ENCODE measurements around the gene PPP2CA. TPM values are rescaled to one million over a fixed set of nuclear protein-coding genes. Genes with fewer than 3 reads are reported as not detected.

PPP2CA gene
- total and polyA plus RNA-seq, 9 of the 15 experiments (the other 6 are each of a cell fraction or from before 2014, with no cell fraction given) = 23.0 to 257 (median 109) TPM

DNA sequence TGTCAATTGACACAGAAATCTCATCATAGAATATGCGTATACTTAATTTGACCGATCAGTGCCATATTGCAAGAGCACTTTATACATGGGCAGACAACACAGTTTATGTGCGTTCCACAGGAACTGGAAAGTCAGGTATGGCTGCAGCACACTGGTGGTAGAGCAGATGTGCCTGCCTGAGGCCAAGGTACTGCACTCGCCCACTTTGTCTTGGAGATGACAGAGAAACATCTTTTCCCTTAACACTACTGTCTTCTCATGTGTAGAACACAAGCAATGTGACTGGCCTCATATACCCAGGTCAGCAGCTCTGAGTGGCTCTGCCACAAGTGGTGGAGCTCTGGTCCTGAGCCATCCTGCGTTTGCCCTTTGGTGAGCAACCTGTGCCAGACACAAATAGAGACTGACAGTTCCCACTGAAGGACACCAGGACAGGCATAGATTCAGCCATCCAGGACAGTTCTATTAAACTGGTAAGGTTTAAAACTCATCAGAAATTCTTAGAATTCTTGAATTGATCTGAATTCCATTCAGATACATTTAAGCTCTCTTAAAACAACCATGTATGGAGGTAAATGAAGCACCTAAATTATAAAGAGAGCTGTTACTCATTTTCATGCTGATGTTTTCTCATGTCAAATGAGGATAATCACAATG is 21.0 kb upstream of the PPP2CA start:
- Histone ChIP-seq H4K20me1 (replicated peaks; ENCODE audit: control insufficient read depth, insufficient read depth, low read length) (no peaks in the 10 kb centered on the region), H3K36me3 (ENCODE audit: control insufficient read depth, insufficient read depth, low read length) (no peaks in the 10 kb centered on the region), H3K27me3 (ENCODE audit: control insufficient read depth in 2 of 2, insufficient read depth in 2 of 2, low read length in 2 of 2) (no peaks in the 10 kb centered on the region), H3K4me1 (replicated peaks in 1 of 2; ENCODE audit: control insufficient read depth in 2 of 2, insufficient read depth in 2 of 2, low read length in 2 of 2) (peaks cover 5 to 10% of the 10 kb centered on the region in 2 experiments; a peak in 4 of 5 replicates), H3K4me2 (ENCODE audit: insufficient read depth, low read length) (no peak overlapping the region), H3K9me1 (ENCODE audit: control insufficient read depth, insufficient read depth, low read length) (no peaks in the 10 kb centered on the region), H3K9me3 (replicated peaks; ENCODE audit: control insufficient read depth, insufficient read depth, low read depth, low read length) (no peaks in the 10 kb centered on the region), H2AFZ (ENCODE audit: low read depth, low read length) (no peak overlapping the region), H3K79me2 (ENCODE audit: control insufficient read depth, insufficient read depth, low read length) (no peaks in the 10 kb centered on the region), H3K4me3 (no peak overlapping the region), H3K27ac (ENCODE audit: extremely low read depth, low read depth, low read length) (no peak overlapping the region), H3K9ac (ENCODE audit: insufficient read depth in 1 of 2, low read depth in 2 of 2, low read length in 2 of 2) (no peak overlapping the region; a peak in 1 of 4 replicates)
- ChIA-PET POLR2A (interaction anchor here (1.2 to 1.9 kb wide), 5 partner anchors 10 to 34 kb away, joined by 3 to 16 read pairs (median 3); no protein-coding TSS in a partner anchor), CTCF (ENCODE audit: low intra/inter-chr PET ratio) (no interaction called here)
- DNase-seq (ENCODE audit: extremely low read depth in 1 of 4, low spot score in 3 of 4) (no peak), FAIRE-seq (no peak), ATAC-seq (no peak)
- BruUV-seq (replicated peaks) = no TSS peak
- intact Hi-C loops (cut with micrococcal nuclease) = no loop called here
- in situ Hi-C loops (cut with MboI) = no loop called here
- WGBS (ENCODE audit: insufficient coverage, low coverage, missing lambda C conversion rate) = 60% methylated on average over 5 of the region's 5 CpGs
- TF ChIP-seq, protein P1, sequence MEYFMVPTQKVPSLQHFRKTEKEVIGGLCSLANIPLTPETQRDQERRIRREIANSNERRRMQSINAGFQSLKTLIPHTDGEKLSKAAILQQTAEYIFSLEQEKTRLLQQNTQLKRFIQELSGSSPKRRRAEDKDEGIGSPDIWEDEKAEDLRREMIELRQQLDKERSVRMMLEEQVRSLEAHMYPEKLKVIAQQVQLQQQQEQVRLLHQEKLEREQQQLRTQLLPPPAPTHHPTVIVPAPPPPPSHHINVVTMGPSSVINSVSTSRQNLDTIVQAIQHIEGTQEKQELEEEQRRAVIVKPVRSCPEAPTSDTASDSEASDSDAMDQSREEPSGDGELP (CRISPR knock-in tag; IDR thresholded peaks at IDR 0.05; ENCODE audit: borderline replicate concordance) = no peak
- TF ChIP-seq, protein P2, sequence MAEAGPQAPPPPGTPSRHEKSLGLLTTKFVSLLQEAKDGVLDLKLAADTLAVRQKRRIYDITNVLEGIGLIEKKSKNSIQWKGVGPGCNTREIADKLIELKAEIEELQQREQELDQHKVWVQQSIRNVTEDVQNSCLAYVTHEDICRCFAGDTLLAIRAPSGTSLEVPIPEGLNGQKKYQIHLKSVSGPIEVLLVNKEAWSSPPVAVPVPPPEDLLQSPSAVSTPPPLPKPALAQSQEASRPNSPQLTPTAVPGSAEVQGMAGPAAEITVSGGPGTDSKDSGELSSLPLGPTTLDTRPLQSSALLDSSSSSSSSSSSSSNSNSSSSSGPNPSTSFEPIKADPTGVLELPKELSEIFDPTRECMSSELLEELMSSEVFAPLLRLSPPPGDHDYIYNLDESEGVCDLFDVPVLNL (CRISPR knock-in tag; IDR thresholded peaks at IDR 0.05; ENCODE audit: low read depth) = no peak
- TF ChIP-seq, protein P3, sequence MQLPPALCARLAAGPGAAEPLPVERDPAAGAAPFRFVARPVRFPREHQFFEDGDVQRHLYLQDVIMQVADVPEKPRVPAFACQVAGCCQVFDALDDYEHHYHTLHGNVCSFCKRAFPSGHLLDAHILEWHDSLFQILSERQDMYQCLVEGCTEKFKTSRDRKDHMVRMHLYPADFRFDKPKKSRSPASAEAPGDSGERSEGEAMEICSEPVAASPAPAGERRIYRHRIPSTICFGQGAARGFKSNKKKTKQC (CRISPR knock-in tag; IDR thresholded peaks at IDR 0.05) = no peak
- TF ChIP-seq ZFX (CRISPR knock-in tag; IDR thresholded peaks at IDR 0.05) (no peak), ZBED1 (IDR thresholded peaks at IDR 0.05) (no peak), MEIS2 (IDR thresholded peaks at IDR 0.05; ENCODE audit: partially characterized antibody) (no peak), MTA1 (IDR thresholded peaks at IDR 0.05; ENCODE audit: borderline replicate concordance) (no peak), BCOR (IDR thresholded peaks at IDR 0.05) (no peak)
- TF ChIP-seq, protein P4, sequence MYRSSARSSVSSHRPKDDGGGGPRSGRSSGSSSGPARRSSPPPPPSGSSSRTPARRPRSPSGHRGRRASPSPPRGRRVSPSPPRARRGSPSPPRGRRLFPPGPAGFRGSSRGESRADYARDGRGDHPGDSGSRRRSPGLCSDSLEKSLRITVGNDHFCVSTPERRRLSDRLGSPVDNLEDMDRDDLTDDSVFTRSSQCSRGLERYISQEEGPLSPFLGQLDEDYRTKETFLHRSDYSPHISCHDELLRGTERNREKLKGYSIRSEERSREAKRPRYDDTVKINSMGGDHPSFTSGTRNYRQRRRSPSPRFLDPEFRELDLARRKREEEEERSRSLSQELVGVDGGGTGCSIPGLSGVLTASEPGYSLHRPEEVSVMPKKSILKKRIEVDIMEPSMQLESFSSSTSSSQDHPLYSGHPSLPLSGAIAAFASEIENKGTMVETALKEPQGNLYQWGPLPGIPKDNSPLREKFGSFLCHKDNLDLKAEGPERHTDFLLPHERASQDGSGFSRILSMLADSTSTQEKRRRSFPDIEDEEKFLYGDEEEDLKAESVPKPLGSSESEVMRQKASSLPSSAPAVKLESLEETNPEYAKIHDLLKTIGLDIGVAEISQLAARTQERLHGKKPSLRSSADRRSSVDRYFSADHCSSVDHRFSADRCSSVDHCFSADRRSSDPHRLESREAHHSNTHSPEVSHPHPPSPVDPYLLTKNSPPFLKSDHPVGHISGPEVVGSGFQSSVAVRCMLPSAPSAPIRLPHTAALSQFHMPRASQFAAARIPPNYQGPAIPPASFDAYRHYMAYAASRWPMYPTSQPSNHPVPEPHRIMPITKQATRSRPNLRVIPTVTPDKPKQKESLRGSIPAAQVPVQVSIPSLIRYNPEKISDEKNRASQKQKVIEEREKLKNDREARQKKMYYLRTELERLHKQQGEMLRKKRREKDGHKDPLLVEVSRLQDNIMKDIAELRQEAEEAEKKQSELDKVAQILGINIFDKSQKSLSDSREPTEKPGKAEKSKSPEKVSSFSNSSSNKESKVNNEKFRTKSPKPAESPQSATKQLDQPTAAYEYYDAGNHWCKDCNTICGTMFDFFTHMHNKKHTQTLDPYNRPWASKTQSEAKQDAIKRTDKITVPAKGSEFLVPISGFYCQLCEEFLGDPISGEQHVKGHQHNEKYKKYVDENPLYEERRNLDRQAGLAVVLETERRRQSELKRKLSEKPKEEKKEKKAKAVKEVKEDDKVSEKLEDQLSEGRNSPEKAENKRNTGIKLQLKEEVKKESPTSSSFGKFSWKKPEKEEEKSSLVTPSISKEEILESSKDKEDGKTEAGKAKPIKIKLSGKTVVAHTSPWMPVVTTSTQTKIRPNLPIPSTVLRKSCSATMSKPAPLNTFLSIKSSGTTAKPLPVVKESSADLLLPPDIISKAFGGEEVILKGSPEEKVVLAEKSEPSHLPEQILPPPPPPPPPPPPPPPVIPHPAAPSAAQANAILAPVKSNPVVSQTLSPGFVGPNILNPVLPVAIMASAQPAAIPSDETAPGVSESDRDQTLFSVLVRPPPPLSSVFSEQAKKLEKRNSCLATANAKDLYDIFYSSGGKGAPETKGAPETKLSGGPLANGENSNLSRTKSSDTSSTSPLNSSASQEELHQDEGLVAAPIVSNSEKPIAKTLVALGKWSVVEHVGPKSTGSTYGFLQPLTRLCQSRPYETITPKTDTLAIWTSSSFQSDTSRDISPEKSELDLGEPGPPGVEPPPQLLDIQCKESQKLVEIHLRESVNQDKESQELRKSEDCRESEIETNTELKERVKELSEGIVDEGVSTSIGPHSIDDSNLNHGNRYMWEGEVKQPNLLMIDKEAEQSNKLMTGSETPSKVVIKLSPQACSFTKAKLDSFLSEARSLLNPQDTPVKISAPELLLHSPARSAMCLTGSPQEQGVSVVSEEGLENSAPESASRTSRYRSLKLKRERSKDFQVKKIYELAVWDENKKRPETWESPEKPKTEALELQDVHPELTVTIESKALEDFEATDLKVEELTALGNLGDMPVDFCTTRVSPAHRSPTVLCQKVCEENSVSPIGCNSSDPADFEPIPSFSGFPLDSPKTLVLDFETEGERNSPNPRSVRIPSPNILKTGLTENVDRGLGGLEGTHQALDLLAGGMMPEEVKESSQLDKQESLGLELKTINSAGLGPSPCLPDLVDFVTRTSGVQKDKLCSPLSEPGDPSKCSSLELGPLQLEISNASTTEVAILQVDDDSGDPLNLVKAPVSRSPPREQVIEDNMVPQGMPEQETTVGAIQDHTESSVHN (IDR thresholded peaks at IDR 0.05; ENCODE audit: borderline replicate concordance in 1 of 2, low read depth in 1 of 2) = no peak

Measured in K562 (cell line).